Hematopoietic multipotent progenitor cell treated with erythropoietin and hydrocortisone succinate and interleukin-3 and kit ligand, for 17 days (in vitro differentiated cells): ENCODE data around the gene DAPK3.
"Not testable (repeated sequence)": the region's sequence is repeated elsewhere in the genome, so short reads cannot be mapped to it uniquely, and the experiment has no call there.

Experiments used
- DNase-seq: peaks from one replicate; pipeline ENCODE4 v3.0.0-alpha.2; 2015; ENCODE audit warnings: low spot score

The DAPK3 gene

DNA sequence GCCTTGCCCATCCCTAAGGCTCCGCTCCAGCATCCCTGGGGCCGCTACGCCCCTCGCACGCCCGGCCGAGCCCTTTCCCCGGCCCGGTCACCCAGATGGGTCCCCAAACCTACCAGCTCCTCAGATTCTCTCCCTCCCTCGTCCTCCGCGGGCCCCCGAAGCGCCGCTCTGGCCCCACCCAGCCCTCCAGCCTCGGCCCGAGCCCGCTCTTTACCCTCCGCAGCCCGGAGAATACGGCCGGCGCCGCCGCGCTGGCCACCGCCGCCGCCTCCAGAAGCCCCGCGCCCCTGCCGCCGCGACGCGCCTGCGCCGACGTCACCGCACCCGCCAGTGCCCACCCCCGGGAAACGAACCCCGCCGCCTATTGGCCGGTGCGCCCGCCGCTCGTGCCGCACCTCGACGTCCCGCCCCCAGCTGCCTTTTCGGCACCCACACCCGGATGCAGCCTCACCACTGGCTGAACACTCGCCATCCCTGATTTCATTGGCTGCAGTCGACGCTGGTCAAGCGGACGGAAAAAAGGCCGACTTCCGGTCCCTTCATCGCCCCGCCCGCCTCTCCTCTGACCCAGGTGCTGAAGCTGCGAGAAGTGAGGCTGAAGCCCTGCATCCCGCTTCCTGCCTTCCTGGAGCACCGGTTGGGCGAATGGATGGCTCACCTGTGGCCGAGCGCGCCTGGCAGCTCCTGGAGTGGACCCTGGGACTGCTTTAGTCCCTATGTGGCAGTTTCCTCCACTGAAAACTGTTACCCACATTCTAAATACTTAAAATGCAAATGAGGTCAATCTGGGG, at the start of gene DAPK3:
Gene DAPK3, minus strand, starts transcription at position 292 of the 791 bp plus-strand sequence. CDS start 1,364 bp downstream, outside the sequence.
- DNase-seq = peak; percentile 96

GRCh38 chr19:4019578-4019977, 48.7 kb upstream of the DAPK3 start:
- DNase-seq = no peak

DNA sequence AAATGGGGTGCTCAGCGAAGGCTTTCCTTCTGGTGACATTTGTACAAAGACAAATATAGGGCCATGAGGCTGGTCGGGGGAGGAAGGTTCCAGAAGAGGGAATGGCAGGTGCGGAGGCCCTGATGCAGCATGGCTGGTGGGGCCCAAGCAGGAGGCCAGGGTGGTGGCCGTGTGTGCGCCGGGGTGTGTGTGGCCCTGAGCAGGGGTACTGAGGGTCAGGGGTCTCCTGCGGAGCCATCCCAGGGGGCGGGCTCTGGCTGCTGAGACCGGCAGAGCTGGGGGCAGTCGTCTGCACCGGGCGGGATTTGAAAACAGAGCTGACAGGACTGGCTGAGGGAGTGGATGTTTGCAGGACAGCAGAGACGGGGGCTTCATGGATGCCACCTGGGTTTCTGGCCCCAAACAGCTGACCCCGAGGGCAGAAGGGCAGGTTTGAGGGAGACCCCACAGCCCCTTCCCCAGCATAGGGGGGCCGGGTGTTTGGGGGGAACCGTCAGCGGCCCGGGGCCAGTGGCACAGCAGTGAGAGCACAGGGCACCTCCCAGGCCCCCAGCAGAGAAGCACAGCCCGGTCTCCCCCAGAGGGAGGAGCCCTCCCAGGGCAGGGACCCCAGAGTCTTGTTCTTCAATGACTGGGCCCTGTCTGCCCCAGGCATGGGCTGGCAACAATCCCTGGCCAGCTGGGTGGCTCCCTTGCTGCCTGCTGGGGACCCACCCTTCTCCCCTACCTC, 48.0 kb upstream of the DAPK3 start:
- no peak for DNase-seq

- no peak for DNase-seq
Observed at GRCh38 chr19:4018140-4018613, 47.3 kb upstream of the DAPK3 start.

DNA sequence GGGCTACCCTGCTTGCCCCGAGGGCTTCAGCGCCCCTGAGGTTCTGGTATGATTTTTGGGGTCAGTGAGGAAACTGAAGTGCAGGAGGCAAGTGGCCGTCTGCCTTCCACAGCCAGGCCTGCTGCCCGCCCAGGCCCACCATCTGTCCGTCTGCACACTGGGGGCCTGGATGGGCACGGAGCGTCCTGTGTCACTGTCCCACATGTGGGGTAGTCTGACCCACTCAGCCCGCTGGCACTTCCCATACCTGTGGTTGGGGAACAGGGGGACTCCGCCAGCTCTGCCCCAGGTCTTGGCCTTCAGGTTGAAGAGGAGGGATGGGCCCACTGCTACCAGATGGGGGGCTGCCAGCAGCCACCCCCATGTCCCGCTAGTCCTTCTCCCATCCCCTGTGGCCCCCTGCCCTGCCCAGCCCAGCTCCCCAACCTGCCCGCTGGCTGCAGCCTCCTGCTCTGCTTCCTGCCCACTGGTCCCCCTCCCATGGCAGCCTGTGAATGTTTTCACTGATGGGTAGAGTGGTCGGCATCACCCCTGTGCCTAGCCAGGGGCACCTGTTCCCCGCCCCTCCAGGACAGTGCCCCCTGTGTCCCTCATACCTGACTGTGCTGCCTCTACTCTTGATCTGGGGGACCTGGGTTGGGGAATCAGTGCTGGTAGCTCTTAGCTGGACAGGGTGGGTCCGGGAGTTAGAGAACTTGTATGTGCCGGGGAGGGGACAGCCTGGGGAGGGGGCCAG, 46.2 kb upstream of the DAPK3 start:
- no peak for DNase-seq

GRCh38 chr19:4016486-4016885, 45.6 kb upstream of the DAPK3 start:
- no peak for DNase-seq

GRCh38 chr19:4015705-4016402, 45.0 kb upstream of the DAPK3 start:
- DNase-seq = no peak

GRCh38 chr19:4014541-4015491, 43.9 kb upstream of the DAPK3 start:
- DNase-seq = peak; percentile 44

- no peak for DNase-seq
Observed at GRCh38 chr19:4013886-4014540, 43.1 kb upstream of the DAPK3 start.

DNA sequence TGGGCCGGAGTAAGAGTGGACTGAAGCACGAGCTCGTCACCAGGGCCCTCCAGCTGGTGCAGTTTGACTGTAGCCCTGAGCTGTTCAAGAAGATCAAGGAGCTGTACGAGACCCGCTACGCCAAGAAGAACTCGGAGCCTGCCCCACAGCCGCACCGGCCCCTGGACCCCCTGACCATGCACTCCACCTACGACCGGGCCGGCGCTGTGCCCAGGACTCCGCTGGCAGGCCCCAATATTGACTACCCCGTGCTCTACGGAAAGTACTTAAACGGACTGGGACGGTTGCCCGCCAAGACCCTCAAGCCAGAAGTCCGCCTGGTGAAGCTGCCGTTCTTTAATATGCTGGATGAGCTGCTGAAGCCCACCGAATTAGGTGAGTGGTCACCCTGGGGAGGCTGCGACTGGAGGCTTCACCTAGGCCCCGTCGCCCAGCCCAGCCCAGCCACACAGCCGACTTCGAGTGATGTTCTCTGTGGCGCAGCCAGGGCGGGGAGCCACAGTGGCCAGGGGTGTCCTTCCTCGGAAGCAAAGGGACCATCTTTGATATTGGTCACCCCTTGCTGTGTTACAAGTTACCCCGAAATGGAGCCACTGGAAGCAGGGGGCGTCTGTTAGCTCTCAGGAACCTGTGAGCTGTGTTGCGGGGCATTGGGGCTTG, 42.2 kb upstream of the DAPK3 start:
- DNase-seq = no peak

- DNase-seq = no peak
Observed at GRCh38 chr19:4012092-4012974, 41.4 kb upstream of the DAPK3 start.

DNA sequence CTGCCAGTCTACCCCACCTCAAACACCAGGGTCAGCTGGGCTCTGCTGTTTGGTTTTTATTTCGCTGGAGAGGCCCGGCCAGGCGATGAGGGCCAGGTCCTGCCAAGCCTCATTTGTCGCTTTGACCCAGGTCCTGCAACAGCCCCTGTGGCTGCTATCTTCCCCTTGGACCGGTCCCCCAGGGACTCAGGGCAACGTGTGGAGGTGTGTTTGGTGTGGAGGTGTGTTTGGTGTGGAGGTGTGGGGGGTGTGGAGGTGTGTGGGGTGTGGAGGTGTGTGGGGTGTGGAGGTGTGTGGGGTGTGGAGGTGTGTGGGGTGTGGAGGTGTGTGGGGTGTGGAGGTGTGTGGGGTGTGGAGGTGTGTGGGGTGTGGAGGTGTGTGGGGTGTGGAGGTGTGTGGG, 40.5 kb upstream of the DAPK3 start:
- not testable (repeated sequence) for DNase-seq

- no peak for DNase-seq
Observed at GRCh38 chr19:4010808-4011110, 39.9 kb upstream of the DAPK3 start.

GRCh38 chr19:4009990-4010807, 39.3 kb upstream of the DAPK3 start:
- no peak for DNase-seq

DNA sequence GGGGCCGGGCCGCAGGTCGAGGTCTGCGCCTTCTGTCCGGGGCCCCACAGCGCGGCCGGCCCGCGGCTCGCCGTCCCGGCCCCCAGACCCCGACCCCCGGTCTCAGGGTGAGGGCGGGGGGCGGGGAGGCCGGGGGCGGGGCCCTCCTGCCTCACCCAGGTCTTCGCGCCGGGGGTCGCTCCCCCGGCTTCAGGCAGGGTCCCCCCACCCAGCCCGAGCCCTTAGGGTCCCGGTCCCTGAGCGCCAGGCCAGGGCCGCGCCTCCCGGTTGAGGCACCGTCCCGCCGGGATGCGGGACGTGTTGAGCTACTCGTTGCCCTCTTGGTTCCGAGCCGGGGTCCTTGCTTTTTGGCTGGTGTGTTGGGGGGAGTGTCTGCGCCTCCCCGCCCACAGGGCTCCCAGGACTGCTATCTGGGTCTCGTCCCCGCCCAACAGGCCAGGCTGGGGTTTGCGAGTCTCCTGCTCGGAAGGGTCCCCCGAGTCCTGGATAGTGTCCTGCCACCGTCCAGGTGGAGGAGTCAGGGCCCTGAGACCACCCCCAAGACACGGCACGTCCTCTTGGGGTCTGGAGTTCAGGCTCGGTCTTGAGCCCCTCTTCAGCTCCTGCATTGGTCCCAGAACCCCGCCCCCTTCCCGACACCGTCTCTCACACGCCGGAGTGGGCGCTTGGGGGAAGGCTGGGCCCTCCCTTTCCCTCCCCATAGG, 37.1 kb upstream of the DAPK3 start:
- peak; percentile 70 for DNase-seq

DNA sequence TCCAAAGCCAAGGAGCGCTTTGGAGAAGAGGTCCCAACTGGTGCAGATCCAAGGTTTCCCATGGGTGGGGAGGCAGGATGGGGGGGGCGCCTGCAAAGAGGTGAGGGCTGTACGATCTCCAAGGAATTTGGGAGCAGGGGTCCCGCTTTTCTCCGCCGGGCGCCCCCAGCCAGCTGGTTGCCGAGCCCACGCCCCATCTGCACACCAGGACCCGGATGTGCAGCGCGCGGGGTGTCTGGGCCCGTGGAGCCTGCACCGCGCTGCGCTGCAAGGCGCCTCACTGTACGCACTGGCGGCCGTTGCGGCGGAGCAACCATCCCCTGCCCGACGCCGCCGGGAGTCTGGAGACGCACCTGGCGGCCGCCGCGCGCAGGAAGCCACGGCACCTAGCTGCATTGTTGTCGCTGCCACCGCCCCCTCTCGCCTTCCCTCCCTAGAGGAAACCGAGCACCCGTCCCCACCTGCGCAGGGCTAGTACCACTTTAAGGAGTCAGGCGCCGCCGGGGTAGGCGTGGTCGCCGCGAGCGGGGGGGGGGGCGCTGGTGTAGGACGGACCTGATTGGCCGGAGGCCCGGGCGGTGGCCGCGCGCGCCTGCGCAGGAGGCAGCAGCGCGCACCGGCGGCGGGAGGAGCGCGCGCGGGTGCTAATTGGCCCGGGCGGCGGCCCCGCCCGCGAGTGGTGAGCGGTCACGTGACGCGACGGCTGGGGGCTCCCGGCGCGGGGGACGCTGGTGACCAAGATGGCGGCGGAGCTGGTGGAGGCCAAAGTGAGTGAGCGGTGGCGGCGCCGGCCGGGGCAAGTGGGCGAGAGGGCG, 36.3 kb upstream of the DAPK3 start, which contains the start of gene PIAS4:
Gene PIAS4, plus strand, starts transcription at position 716 of the 815 bp plus-strand sequence. Its CDS starts 25 bp downstream, at position 741.
- peak; percentile 98 for DNase-seq
